HG03469 (cell line): ENCODE results near the gene EIF4A3.
"Not testable (repeated sequence)": the region's sequence is repeated elsewhere in the genome, so short reads cannot be mapped to it uniquely, and the experiment has no call there.

Experiments
- ATAC-seq: cut with Tn5 transposase; IDR thresholded peaks from one replicate; pipeline ENCODE4 v1.9.1; 2021; ENCODE audit warnings: mild to moderate bottlenecking, moderate library complexity, moderate number of reproducible peaks; ENCODE audit not compliant: unreplicated experiment

Gene EIF4A3

GRCh38 chr17:80101946-80102663, 44.8 kb downstream of the EIF4A3 start:
- no peak for ATAC-seq

DNA sequence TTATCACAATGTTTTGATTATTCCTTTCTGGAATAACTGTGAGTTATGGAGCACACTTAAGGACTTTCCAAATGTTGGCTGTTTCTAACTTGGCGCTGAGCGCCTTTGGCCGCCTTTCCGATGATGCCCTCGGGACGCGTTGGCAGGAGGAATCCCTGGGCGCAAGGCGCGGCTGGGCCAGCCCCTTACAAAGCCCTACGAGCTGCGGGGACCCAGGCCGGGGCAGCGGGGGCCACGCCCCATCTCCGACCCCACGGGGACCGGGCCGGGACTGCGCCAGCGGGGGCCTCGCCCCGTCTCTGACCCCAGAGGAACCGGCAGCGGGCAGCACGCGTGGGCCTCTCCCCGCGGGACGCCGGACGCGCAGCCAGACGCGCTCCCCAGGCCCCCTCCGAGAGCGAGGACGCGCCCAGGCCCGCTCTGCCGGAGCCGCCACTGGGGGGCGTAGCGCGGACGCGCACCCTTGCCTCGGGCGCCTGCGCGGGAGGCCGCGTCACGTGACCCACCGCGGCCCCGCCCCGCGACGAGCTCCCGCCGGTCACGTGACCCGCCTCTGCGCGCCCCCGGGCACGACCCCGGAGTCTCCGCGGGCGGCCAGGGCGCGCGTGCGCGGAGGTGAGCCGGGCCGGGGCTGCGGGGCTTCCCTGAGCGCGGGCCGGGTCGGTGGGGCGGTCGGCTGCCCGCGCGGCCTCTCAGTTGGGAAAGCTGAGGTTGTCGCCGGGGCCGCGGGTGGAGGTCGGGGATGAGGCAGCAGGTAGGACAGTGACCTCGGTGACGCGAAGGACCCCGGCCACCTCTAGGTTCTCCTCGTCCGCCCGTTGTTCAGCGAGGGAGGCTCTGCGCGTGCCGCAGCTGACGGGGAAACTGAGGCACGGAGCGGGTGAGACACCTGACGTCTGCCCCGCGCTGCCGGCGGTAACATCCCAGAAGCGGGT, 45.6 kb downstream of the EIF4A3 start, which contains the start of gene GAA:
Gene GAA, plus strand, starts transcription at position 571 of the 935 bp plus-strand sequence. CDS start 3,006 bp downstream, outside the sequence.
- peak; percentile 41 for ATAC-seq

GRCh38 chr17:80100035-80100323, 46.9 kb downstream of the EIF4A3 start:
- ATAC-seq, result no peak

- ATAC-seq, result no peak
Observed at GRCh38 chr17:80099291-80100034, 47.5 kb downstream of the EIF4A3 start.

DNA sequence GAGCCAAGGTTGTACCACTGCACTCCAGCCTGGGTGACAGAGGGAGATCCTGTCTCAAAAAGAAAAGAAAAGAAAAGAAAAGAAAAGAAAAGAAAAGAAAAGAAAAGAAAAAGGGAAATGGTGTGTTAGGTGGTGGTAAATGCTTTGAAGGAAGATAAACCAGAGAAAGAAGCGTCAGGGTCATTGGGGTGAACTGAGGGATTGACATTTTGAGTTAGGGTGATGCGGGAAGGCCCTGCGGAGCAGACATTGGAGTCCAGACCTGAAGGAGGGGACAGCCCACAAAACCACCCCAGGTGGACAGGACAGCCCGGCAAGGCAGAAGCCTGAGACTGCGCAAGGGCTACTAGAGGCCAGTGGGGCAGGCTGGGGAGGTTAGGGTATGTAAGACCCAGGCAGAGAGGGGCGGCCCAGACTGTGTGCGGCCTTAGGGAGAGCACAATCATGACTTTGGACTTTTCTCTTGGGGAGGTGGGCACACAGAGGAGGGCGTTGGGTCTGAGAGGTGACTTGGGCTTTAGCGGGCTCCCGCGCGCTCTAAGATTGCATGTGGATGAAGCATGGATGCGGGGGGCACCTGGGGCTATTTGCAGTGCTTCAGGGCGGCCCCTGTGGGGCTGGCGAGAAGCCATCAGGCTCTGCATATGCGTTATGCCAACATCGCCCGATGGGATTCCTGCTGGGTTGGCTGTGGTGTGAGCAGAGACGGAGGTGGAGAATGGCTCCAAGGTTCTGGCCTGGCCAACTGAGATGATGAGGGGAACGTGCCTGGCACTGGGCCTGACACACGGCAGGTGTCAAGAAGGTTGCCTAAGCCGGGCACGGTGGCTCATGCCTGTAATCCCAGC, 48.9 kb downstream of the EIF4A3 start:
- no peak for ATAC-seq

- ATAC-seq, result no peak
Observed at GRCh38 chr17:80097127-80097621, 49.8 kb downstream of the EIF4A3 start.

GRCh38 chr17:80096561-80097021, 50.3 kb downstream of the EIF4A3 start:
- no peak for ATAC-seq

GRCh38 chr17:80095844-80096475, 51.0 kb downstream of the EIF4A3 start:
- ATAC-seq, result no peak

- ATAC-seq, result no peak
Observed at GRCh38 chr17:80095038-80095843, 51.7 kb downstream of the EIF4A3 start.

DNA sequence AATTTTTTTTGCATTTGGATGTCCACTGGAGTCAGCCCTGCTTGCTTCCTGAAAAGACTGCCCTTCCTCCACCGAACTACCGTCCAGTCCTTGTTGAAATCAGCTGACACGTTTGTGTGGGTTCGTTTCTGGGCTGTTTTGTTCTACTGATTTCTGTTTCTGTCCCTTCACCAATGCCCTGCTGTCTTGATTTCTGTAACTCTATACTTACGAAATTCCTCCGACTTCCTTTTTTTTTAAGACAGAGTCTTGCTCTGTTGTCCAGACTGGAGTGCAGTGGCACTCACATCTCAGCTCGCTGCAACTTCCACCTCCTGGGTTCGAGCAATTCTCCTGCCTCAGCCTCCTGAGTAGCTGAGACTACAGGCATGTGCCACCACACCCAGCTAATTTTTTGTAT, 54.0 kb downstream of the EIF4A3 start:
- ATAC-seq, result no peak

GRCh38 chr17:80091376-80091775, 55.6 kb downstream of the EIF4A3 start:
- no peak for ATAC-seq

DNA sequence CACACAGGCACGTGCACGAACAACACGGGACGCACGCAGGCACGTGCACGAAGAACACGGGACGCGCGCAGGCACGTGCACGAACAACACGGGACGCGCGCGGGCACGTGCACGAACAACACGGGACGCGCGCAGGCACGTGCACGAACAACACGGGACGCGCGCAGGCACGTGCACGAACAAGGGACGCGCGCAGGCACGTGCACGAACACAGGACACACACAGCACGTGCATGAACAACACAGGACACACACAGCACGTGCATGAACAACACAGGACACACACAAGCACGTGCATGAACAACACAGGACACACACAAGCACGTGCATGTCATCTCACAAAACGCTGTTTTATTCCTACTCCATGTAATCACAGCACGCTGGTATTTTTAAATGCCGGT, 56.8 kb downstream of the EIF4A3 start:
- ATAC-seq, result not testable (repeated sequence)

DNA sequence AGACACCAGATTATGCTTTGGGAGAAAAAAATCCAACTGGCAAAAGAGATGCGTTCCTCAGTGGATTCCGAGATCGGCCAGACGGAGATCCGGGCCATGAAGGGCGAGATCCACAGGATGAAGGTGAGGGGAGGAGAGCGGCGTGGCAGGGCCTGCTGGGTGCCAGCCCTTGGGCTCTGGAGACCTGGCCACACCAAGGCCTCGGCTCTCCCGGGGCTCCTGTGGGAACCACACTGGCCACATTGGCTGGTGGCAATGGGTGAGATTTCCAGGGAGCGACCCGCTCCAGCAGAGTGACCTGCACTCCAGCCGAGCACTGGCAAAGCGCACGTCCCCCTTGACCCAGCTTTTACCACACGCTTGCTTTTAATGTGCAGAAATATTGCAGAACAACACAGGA, 57.2 kb downstream of the EIF4A3 start:
- ATAC-seq, result no peak

DNA sequence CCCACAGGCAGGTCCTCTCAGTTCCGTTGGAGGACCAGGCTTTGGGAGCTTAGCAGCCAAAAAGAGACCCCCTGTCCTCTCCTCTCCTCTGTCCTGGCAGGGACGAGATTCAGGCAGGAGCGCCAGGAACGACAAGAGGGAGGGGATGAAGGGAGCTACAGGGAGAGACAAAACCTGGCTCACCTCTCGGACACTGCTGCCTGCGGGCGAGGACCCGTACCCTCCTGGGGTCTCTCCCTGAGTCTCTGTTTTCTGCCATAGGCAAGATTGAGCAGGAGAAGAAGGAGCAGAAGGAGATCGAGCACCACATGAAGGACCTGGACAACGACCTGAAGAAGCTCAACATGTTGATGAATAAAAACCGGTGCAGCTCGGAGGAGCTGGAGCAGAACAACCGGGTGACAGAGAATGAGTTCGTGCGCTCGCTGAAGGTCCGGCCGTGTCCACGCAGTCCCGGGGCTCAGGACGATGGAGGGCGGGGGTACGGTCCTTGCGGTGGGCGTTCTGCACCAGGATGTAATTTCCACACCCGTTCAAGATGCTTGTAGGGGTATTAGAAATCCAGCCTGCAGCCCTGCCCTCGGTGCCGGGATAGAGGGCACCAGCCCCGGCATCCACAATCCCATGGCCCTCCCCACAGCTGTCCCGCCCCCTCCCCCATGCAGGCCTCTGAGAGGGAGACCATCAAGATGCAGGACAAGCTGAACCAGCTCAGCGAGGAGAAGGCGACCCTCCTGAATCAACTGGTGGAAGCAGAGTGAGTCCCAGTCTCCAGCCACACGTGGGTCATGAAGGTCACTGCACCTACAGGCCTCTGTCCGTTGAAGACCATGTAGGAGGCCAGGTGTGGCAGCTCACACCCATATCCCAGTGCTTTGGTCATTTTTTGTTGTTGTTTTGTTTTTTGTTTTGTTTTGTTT, 59.3 kb downstream of the EIF4A3 start:
- ATAC-seq, result no peak

GRCh38 chr17:80086616-80087015, 60.3 kb downstream of the EIF4A3 start:
- no peak for ATAC-seq

DNA sequence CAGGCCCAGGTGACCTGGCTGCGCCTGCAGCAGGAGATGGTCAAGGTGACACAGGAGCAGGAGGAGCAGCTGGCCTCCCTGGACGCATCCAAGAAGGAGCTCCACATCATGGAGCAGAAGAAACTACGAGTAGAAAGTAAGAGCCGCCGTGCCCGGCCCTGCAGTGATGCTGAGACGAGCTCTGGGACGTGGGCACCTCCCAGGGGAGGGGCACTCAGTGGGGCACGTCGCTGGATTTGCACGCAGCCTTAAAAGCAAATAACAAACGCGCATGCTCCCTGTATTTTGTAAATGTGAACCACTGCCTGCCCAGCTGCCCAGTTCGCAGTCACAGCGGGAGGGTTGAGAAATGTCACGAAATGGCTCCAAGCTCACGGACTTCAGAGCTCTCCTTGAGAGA, 60.8 kb downstream of the EIF4A3 start:
- ATAC-seq, result no peak

DNA sequence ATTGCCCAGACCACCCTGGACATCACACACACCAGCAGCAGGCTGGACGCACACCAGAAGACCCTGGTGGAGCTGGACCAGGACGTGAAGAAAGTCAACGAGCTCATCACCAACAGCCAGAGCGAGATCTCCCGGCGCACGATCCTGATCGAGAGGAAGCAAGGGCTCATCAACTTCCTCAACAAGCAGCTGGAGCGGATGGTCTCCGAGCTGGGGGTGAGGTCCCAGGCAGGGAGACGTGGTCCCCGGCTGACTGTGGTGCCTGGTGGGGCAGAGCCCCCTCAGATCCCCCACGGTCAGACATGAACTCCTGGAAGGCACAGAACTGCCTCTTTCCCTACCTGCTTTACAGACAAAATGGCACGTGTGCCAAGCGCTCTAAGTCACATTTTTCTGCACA, 62.2 kb downstream of the EIF4A3 start:
- ATAC-seq, result no peak
